NCI-H187 (cell line): ENCODE results near the gene BPIFA2.
A peak's percentile ranks its signal among the peaks of the same experiment; 100 is the strongest.
"Not testable (repeated sequence)": the region's sequence is repeated elsewhere in the genome, so short reads cannot be mapped to it uniquely, and the experiment has no call there.

Experiments
- DNase-seq, 2 experiments: peaks; one replicate each; lab custom pipeline; 2025; lab: John Stamatoyannopoulos, UW

BPIFA2 gene

DNA sequence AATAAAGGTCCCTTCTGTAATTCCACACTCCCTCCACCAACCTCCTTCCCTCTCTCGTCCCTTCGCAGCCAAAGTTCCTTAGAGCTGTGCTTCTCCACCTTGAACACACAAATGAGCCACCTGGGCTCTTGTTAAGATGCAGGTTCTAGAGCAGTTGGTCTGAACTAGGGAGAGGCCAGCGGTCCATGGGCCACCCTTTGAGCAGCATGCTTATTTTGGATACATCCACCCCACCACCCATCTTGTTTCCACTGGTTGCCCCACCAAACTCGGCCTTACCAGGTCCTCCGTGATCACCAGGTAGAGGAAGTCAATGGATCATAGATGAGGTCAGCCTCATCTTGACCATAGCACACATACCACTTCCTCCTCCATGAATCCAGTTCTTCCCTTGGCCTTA is 7.3 kb upstream of the BPIFA2 start:
- no peak for DNase-seq

DNA sequence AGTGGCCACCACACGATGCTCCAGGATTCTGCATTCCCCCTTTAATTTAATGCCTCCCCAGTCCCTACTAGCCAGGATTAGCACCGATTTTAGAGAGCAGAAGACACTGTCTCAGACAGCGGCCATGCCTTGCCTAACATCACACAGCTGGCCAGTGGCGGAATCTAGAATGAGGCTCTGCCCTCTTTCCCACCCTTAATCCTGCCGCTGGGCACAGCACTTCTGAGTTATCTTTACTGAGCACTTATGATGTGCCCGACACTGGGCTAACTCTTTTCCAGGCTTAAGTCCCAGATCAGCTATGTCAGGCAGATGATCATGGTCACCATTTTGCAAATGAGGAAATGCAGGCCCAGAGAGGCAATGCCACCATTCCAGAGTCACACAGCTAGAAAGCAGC is 5.6 kb upstream of the BPIFA2 start:
- DNase-seq = no peak

DNA sequence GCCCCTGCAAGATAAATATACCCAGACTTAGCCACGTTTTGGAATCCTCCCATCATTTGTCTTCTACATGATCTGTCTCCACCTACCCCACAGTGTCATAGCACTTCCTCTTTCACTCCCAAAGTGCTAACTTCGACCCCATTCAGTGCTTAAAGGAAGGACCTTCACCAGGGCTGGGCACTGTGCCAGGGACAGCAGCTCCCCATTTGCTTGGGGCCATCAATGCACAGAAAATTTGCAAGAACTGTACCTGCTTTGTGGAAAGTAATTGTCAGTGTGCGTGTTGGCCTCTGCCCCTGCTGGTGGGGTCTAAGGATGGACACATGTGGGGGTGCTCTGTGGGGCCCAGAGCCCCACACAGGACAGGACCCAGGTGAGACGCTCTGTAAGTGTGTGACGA is 5.2 kb upstream of the BPIFA2 start:
- no peak for DNase-seq

DNA sequence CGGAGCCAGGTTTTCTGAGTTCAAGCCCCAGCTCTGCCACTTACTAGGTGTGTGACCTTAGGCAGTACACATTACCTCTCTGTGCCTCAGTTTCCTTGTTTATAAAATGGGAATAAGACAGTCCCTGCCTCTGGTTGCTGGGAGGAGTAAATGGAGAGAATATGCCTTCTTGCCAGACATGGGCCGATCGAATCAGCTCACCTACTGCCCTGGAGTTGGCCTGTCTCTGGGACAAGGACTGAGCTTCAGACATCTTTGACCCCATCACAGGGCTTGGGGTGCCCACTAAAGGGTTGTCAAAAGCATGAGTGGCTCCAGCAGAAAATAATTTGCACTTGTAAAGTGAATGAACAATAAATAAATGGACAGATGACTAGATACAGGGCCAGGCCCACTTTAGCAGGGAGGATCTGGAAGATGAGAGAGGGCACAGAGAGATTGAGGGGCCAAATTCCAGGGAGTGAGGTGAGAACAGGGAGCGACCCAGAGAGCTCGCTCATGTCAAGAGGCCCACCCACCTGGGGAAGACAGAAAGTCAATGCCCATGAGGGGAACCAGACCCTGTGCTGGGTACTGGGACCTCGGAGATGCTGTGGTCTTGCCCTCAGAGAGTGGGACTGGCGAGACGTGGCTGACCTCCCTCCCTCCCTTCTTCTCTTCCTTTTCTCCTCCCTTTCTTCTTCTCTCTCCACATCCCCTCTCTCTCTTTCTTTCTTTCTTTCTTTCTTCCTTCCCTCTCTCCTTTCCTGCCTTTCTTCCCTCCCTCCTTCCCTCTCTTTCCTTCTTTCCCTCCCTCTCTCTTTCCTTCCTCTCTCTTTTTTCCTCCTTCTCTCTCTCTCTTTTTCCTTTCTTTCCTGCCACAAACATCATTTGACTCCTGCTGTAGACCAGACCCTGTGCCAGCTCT is 3.9 kb upstream of the BPIFA2 start:
- no peak for DNase-seq

DNA sequence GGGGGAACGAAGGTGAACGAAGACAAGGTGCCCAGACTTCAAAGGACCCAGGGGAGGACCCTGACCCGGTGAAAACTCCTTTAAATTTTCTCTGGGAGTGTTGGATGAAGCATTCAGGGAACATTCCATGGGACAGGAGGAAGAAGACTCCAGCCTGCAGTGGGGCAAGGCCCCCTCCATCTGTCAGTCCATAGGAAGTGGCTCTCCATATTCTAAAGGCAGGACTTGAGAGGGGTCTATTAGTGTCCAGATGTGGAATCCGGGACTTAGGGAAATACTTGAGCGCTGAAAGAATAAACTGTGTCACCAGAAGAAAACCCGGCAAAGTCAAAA is 3.2 kb upstream of the BPIFA2 start:
- no peak for DNase-seq

DNA sequence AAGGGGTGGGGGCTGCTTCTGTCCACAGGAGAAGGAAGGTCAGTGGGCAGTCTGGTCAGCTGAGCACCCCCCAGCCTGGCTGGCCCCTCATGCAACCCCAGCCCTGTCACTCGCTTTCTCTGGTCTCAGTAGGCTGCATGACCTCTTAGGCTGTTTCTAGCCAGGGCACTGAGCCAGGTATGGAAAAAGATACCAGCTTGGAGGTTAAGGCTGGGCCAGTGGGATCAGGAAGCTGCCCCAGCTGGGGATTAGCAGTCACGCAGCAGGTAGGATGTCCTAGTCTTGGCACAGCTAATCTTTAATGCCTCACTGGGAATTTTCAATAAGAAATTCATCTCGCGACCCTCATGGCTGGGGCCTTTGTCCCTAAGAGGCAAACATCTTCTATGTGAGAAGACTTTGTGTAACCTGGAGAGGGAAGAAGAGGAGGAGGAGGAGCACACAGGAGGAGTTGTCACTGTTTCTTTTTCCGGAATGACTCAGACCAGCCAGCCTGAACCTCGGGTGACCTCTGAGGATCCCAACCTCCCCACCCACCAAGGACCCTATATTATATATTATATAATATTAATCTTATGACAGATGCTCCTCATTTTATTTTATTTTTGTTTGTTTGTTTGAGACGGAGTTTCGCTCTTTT is 2.4 kb upstream of the BPIFA2 start:
- DNase-seq = no peak

DNA sequence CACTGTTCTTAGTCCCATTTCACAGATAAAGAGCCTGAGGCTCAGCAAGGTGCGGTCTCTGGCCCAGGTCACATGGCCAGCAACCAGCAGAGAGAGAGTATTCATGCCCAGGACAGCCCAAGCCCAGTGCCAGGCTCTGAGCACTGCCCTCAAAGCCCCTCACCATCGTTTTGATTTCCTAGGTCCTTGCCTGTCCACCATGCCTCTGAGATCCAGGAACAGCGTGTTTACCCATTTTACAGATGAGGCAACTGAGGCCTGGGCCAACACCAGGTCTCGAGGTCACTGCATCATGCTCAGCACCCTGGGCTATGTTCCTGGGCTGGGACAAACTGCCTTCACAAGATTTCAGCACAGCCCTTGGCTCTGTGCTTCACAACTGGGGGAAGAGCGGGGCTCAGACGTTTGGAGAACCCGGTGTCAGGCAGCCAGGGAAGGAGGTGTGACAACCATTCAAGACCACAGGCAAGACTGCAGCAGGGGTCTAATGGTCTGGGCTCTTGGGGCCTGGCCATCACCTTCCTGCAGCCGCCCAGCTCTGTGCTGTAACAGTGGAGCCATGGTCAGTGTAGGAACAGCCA is 1.3 kb upstream of the BPIFA2 start:
- no peak for DNase-seq

DNA sequence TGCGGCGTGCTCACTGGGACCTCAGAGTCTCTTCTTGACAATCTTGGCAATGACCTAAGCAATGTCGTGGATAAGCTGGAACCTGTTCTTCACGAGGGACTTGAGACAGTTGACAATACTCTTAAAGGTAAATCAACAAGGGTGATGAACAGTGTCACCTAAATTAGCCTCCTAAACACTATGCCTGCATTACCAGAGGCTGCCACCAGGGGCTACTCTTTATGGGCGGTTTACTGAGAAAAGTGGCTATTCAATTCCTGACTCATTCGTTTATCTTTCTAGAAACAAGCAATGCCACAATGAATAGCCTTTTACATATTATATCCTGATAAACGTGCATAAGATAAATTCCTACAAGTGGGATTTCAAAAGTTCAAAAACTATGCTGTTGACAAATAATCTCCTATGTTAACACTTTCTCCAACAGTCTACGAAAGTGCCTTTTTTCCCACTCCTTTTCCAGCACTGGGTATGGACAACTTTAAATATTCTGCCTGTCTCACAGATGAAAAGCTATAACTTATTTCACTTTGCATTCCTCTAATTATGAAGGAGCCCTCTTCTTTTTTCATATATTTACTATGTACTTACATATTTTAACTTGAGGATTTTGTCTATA is 1.3 kb downstream of the BPIFA2 start:
- no peak for DNase-seq

DNA sequence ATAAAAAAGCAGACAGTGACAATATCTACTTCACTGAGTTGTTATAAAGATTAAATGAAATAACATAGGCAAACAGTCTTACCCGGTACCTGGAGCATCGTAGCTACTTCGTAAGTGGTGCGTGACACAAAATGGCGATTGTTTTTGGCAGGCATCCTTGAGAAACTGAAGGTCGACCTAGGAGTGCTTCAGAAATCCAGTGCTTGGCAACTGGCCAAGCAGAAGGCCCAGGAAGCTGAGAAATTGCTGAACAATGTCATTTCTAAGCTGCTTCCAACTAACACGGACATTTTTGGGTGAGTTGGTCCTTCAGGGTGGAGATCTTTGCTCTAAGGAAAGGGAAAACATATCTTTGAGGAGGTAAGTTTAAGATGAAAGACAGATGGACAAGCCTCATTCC is 4.8 kb downstream of the BPIFA2 start:
- peak; percentile 7 to 45 for DNase-seq

DNA sequence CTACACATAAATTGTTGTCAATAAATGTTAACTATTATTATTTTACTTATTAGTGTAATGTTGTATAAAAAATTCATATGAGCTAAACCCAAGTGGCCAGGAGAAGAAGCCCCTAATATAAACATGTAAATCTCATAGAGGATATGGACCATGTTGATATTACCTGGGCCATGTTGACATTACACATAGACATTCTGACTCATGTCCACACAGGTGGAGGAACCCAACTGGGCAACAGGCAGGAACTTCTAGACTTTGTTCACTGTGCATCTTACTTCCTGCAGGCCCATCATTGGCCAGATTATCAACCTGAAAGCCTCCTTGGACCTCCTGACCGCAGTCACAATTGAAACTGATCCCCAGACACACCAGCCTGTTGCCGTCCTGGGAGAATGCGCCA is 7.2 kb downstream of the BPIFA2 start:
- DNase-seq = no peak

DNA sequence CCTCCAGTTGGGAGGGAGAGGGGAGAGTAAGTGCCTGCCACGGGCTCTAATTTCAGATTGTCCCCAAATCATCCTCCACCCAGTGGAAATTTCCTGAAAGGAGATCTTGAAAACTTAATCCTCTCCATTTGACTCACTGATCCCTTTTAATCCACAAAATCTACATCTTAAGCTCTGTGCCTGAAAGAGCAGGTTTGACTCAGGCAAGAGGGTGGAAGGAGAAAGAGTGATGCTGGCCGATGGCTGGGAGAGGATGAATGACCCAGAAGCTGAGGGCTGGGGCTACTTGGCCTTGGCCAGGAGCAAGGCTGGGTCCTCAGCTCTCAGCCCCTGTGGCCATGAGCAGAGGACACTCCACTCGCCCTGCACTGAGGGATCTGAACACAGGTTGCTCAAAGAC is 8.1 kb downstream of the BPIFA2 start:
- DNase-seq = no peak

DNA sequence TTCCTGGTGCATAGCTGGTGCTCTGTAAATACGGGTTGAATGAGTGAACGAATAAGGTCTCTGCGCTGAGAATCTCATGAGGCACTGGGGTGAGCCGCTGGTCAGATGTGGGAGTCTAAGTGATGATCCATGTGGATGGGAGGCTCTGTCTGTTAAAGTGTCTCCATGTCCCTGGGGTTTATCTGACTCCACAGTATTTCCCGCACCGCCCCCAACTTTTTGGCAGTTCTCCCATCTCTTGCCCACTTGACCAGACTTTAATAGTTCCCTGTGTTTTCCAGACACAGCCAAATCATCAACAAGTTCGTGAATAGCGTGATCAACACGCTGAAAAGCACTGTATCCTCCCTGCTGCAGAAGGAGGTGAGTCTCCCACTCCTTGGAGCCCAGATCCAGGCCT is 9.9 kb downstream of the BPIFA2 start:
- DNase-seq = no peak

DNA sequence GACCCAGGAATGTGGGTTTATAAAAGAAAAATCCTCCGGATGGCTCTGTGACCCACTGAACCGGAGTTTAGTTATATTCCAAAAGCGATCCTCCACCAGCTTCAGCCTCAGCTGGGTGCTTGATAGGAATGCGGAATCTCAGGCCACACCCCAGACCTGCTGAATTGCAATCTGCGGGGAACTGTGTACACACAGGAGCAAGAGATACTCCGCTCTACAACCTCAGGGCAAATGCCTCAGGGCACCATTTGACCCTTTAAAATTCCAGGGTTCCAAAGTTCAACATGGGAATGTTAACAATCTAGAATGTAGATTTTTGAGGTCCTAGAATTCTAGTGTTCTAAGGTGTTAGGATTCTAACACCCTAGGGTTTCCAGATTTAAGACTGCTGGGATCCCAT is 10.8 kb downstream of the BPIFA2 start:
- DNase-seq = no peak

DNA sequence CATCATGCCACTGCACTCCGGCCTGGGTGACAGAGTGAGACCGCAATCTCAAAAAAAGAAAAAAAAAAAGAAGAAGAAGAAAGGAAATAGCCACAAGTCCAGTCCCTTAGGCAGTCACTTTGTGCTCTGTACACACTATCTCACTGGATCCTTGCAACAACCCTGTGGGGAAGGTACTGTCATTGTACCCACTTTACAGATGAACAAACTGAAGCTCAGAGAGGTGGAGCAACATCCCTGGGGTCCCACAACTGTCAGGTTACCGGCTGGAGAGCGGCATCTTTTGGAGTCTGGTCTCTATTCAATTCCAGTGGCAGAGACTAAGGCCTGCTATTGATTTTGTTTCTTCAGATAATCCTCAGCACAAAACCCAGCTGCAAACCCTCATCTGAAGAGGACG is 12.2 kb downstream of the BPIFA2 start:
- no peak for DNase-seq

DNA sequence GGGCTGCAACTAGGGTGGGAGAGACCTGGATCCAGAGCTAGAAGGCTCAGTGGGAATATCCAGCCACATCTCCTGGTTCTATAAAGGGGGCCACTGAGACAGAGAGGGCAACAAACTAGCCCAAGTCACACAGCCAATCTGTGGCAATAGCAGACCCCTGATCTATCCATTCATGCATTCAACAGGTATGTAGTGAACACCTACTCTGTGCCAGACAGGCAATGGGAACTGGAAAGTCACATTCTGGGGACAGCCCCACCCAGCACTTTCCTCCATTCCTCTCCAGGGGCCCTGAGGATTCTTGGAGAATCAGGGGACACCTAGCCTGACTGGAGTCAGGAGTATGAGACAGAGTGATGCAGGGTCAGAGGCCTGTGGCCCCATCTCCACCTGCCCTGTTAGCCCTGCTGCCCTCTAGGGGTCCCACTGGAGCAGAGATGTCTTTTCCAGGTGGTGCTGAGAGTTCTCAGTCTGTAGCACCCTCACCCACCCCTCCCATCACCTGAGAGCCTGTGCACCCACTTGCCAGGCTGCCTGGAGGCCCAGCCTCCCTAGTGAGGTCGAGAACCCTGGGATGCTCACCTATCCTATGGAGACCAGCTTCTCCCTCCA is 13.6 kb downstream of the BPIFA2 start:
- DNase-seq = no peak

DNA sequence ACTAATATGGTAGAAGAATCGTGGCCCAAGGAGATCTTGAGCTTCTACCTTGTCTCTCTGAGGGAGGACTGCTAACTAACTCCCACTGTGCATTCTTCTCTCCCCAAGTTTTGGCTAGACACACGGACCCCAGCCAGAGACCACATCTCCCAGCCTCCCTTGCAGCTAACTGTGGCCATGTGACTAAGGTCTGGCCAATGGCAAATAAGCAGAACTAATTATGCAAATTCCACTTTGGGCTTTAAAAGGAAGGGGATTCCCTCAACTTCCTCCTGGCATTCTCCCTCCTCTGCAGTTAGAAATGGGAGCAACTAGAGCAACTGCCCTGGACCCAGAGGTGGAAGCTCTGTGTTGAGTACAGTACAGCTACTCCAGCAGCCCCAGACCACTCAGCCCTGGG is 15.4 kb downstream of the BPIFA2 start:
- no peak for DNase-seq

DNA sequence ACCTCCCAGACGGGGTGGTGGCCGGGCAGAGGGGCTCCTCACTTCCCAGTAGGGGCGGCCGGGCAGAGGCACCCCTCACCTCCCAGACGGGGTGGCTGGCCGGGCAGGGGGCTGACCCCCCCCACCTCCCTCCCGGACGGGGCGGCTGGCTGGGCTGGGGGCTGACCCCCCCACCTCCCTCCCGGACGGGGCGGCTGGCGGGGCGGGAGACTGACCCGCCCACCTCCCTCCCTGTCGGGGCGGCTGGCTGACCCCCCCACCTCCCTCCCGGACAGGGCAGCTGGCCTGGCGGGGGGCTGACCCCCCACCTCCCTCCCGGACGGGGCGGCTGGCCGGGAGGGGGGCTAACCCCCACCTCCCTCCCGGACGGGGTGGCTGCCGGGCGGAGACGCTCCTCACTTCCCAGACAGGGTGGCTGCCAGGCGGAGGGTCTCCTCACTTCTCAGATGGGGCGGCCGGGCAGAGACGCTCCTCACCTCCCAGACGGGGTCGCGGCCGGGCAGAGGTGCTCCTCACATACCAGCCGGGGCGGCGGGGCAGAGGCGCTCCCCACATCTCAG is 17.2 kb downstream of the BPIFA2 start:
- DNase-seq = not testable (repeated sequence)

DNA sequence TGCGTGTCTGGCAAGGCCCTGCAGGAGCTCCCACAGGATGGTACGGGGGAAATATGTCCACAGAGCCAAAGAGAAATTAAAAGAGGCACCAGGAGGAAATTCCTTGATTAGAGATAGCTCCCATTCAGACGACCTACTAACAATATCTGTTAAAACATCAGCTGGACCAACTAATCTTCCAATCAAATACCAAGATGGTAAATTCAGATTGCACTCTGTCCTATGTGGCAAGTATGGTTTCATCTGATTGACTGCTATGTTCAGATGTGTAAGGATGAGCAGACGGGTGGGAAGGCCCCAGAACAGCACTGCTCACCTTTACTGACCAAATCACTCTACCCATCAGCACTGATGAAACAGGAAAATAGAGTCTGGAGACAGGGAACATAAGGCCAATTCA is 19.5 kb downstream of the BPIFA2 start:
- no peak for DNase-seq

DNA sequence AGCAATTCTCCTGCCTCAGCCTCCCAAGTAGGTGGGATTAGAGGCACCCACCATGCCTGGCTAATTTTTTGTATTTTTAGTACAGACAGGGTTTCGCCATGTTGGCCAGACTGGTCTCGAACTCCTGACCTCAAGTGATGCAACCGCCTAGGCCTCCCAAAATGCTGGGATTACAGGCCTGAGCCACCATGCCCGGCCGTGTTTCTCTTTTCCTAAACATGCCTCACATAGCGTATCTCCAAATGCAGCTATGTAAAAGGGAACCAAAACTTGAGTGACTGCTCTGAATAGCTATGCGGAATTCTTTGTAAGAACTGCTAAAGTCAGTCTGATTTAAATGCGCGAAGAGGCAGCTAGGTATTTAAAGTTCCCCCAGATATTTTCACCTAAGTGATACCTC is 20.5 kb downstream of the BPIFA2 start:
- DNase-seq = no peak

DNA sequence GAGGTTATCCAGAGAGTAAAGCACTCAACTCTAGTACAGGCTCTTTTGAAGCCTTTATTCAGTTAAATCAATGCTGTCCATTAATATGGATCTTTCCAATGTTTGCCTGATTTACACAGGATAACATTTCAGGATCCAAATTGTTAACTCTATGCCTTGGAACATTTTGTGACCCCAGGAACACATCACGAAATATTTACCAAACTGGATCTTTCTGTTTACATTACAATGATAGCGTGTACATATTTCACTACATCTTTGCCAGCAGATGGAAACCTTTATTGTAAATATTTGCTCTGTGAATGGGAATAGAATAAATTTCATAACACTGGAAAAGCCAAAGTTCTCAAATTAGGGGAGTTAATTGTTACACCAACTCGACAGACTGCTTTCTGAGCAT is 23.5 kb downstream of the BPIFA2 start:
- DNase-seq = no peak

DNA sequence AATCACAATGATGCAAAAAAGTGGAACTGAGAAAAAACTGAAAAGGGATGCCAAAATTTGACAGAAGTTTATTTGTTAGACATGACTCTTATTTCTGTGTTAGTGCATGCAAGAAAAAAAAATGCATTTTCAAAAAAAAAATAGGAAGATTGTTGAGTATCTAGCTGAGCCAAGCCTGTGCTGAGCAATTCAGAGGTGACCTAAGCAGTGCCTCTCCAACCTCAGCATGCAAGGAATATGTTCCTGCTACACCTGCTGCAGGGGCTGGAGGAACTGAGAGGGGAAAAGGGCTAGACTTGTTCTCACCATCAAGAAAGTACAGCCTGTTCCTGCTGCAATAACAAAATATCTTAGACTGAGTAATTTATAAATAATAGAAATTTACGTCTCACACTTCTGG is 24.0 kb downstream of the BPIFA2 start:
- no peak for DNase-seq

DNA sequence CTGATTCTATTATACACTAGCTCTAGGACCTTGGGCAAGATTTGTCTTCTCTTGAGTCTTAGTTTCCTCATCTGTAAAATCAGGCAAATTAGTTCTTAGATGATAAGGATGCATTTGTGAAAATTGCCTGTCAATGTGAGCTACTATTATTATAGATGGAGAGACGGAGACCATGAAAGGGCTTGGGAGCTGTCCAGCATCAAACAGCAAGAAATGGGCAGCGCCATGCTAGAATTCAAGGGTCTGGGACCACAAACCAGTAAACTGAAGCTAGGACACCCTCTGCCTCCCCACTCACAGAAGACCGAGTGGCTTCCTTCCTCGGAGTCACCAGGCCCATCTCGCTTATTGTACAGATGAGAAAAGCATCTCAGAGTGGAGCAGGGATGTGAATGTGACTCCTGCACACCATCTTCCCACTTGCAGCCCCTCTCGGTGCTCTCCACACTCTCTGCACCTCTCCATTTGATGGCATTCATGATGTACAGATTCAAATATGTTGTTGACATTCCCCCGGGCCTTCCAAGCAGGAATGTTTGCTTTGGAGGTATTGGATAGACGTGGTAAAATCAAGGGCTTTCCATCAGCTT is 25.0 kb downstream of the BPIFA2 start:
- no peak for DNase-seq
